Stimulated activated CD4-positive, alpha-beta T cell treated with anti-CD3 and anti-CD28 coated beads, Interleukin-12 subunit alpha, Interleukin-12 subunit beta, amount 100 ng/mL, for 48 hours (primary cell): Measurements from ENCODE around the gene TSACC.

Experiments
- DNase-seq, 3 donors: peaks; one replicate each; pipeline ENCODE4 v3.0.0-alpha.2; 2020; ENCODE audit warnings: low read depth in 2 of 3, low spot score in 1 of 3

Gene TSACC

DNA sequence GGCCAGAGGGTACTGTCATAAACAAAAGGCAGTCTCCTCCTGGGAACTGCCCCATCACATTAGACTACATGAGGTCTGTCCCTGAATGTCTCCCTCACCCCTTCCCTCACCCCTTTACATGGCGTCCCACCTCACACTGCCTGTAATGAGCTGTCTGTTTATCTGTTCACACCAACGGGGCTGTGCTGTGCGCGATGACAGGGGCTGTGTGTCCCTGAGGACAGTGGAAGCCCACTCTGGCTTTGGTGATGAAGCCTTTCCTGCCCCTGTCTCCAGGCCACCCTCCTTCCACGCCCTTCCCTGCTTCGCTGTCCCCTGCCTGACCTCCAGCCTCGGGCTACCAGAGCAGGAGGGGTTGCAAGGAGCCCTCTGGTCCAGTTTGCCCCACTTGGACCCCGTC is 53.4 kb downstream of the TSACC start:
- DNase-seq: no peak

DNA sequence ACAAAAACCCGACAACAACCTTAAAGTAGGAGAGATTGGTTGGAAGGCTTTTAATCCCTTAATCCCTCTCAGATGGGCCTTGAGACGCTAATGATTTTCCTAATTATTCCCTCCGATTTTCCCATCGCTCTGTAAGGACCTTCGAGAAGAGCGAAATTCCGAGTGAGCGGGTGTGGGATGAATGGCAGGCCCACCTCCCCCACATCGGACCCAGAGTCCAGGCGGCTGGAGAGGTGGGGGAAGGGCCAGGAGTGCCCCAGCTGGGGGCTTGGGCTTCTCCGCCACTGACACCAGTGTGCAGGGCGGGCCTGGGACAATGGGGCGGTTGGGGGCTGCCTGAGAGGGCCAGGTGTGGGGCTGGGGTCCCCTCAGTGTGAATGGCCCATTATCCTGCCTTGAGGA is 54.1 kb downstream of the TSACC start:
- no peak for DNase-seq

DNA sequence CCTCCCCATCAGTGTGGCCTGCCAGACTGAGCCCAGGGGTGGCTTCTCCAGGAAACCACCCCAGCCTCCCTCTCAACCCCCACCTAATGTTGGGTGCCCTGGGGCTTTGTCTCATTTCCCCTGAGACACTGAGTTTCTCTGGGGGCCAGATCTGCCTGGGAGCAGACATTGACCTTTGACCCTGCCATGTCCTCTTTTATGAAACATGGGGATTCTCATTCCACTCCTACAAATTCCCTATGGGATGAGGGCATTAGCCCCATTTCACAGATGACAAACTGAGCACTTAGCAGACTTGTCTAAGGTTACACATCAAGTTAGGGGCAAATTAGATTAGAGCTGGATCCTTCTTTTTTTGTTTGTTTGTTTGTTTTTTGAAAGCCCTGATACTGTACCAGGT is 54.8 kb downstream of the TSACC start:
- DNase-seq: no peak

DNA sequence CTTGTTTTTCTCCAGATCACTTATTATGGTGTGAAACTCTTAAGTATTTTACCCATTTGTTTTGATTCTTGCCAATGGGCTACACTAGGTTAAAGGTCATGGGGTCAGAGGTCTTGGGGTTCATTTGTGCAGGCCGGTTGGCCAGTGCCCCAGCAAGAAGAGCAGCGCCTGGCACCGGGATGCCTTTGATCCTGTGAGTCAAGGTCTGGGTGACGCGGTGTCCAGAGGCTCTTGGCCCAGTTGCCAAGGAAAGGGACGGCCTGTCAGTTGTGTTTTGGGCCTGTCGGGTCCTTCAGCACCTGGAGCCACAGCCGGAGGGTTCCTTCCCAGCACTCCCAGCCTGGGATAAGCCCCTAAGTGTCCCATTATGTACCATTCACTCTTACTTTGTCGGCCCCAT is 55.8 kb downstream of the TSACC start:
- DNase-seq: no peak

DNA sequence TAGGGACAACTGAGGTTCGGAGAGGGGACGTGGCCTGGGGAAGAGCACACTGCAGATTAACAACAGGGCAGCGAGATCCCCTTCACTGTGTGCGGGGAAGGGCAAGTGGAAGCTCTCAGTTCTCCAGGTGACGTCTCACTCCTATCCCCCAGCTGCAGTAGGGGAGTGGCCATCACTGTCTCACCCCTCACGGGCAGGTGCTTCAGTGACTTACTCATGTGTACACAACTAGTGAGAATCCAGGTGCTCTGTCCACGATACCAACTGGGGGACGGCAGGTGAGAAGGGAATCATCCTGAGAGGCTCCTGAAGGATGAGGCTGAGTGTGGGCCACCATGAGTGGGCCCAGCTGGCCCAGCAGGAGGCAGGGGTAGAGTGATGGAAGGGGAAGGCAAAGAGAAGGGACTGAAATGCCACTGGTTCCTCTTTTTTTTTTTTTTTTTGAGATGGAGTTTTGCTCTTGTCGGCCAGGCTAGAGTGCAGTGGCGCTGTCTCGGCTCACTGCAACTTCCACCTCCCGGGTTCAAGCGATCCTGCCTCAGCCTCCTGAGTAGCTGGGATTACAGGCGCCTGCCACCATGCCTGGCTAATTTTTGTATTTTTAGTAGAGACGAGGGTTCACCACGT is 56.6 kb downstream of the TSACC start:
- DNase-seq: no peak
